ENCODE results near the gene MSANTD7.
A peak's percentile ranks its signal among the peaks of the same experiment; 100 is the strongest.

MSANTD7 gene

DNA sequence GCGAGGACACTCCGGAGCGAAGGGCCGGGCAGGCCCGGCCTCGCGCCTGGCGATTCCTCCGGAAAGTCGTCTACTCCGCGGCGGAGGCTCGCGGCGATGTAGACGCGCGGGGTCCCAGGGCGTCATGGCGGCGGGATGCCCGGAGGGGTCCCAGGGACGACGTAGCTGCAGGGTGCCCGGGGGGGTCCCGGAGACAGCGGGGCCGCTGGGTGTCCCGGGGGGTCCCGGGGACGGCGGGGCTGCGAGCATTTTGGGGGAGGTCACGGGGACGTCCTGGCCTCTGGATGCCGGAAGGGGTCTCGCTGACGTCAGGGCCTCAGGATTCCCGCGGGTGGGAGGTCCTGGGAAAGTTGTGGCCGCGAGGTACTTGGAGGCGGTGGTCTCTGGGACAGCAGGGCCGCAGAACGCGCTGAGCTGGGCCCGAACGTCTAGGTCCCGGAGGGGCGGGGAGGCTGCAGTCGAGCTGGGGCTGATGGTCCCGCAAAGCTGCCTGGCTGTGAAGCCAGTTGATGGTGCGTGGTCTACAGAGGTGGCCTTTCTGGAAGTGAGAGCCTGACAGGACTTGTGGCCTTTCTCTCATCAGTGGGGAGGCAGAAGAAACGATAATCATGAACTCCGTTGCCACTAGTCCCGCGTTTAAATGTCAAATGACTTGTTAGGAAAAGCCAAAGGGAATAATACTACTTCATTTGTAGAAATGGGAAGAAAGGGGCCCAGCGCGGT, 637 bp downstream of the MSANTD7 start:
- peaks cover 15% of the 10 kb centered on the region for H4K20me1 ChIP-seq (ENCODE audit: control insufficient read depth, insufficient read depth, low read depth, low read length)
- peaks cover 63% of the 10 kb centered on the region for H3K79me2 ChIP-seq (ENCODE audit: control insufficient read depth, low read length)
- H3K4me2 ChIP-seq (ENCODE audit: low read length): peak overlapping the region; percentile 82
- H3K4me1 ChIP-seq (ENCODE audit: control insufficient read depth, low read length): peaks cover 20% of the 10 kb centered on the region
- H3K36me3 ChIP-seq (ENCODE audit: control insufficient read depth, low read length): peaks cover 50% of the 10 kb centered on the region
- no peaks in the 10 kb centered on the region for H3K9me3 ChIP-seq (ENCODE audit: control insufficient read depth, insufficient read depth, low read length)
- TF ChIP-seq EZH2phosphoT487 (IDR thresholded peaks at IDR 0.05; ENCODE audit: borderline replicate concordance, low read length): no peak
- TF ChIP-seq, protein P1, sequence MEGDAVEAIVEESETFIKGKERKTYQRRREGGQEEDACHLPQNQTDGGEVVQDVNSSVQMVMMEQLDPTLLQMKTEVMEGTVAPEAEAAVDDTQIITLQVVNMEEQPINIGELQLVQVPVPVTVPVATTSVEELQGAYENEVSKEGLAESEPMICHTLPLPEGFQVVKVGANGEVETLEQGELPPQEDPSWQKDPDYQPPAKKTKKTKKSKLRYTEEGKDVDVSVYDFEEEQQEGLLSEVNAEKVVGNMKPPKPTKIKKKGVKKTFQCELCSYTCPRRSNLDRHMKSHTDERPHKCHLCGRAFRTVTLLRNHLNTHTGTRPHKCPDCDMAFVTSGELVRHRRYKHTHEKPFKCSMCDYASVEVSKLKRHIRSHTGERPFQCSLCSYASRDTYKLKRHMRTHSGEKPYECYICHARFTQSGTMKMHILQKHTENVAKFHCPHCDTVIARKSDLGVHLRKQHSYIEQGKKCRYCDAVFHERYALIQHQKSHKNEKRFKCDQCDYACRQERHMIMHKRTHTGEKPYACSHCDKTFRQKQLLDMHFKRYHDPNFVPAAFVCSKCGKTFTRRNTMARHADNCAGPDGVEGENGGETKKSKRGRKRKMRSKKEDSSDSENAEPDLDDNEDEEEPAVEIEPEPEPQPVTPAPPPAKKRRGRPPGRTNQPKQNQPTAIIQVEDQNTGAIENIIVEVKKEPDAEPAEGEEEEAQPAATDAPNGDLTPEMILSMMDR (IDR thresholded peaks at IDR 0.05; ENCODE audit: low read depth, low read length, poor library complexity, severe bottlenecking): no peak
- H3K27me3 ChIP-seq (ENCODE audit: control insufficient read depth, low read length): no peaks in the 10 kb centered on the region
- peak overlapping the region; percentile 66 for H3K27ac ChIP-seq (ENCODE audit: low read depth, low read length)
- peak overlapping the region; percentile 97 for H3K4me3 ChIP-seq (ENCODE audit: low read length)
- peaks cover 2% of the 10 kb centered on the region; the same call in 1 of the 2 replicates for H3F3A ChIP-seq (ENCODE audit: control insufficient read depth, insufficient read depth)
- H3K9me2 ChIP-seq (replicated peaks; ENCODE audit: control insufficient read depth, low read length): no peaks in the 10 kb centered on the region

DNA sequence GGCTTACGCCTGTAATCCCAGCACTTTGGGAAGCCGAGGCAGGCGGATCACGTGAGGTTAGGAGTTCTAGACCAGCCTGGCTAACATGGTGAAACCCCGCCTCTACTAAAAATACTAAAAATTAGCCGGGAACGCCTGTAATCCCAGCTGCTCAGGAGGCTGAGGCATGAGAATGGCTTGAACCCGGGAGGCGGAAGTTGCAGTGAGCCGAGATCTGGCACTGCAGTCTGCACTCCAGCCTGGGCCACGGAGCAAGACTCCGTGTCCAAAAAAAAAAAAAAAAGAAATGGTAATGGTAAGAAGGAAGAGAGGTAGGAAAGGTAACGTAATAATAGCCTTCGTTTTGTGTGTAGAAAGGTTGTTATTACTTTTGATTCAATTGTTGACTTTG, 1.2 kb downstream of the MSANTD7 start:
- Histone ChIP-seq H3K27ac (ENCODE audit: low read depth, low read length) (no peak overlapping the region), H3K79me2 (ENCODE audit: control insufficient read depth, low read length) (peaks cover 68% of the 10 kb centered on the region), H3K4me1 (ENCODE audit: control insufficient read depth, low read length) (peaks cover 20% of the 10 kb centered on the region), H4K20me1 (ENCODE audit: control insufficient read depth, insufficient read depth, low read depth, low read length) (peaks cover 15% of the 10 kb centered on the region), H3K9me2 (replicated peaks; ENCODE audit: control insufficient read depth, low read length) (no peaks in the 10 kb centered on the region), H3K27me3 (ENCODE audit: control insufficient read depth, low read length) (no peaks in the 10 kb centered on the region), H3K36me3 (ENCODE audit: control insufficient read depth, low read length) (peaks cover 56% of the 10 kb centered on the region), H3F3A (ENCODE audit: control insufficient read depth, insufficient read depth) (peaks cover 2% of the 10 kb centered on the region; the same call in 1 of the 2 replicates), H3K9me3 (ENCODE audit: control insufficient read depth, insufficient read depth, low read length) (no peaks in the 10 kb centered on the region), H3K4me3 (ENCODE audit: low read length) (peak overlapping the region; percentile 97), H3K4me2 (ENCODE audit: low read length) (peak overlapping the region; percentile 82)
- TF ChIP-seq, protein P1 (IDR thresholded peaks at IDR 0.05; ENCODE audit: low read depth, low read length, poor library complexity, severe bottlenecking): no peak
- no peak for TF ChIP-seq EZH2phosphoT487 (IDR thresholded peaks at IDR 0.05; ENCODE audit: borderline replicate concordance, low read length)

DNA sequence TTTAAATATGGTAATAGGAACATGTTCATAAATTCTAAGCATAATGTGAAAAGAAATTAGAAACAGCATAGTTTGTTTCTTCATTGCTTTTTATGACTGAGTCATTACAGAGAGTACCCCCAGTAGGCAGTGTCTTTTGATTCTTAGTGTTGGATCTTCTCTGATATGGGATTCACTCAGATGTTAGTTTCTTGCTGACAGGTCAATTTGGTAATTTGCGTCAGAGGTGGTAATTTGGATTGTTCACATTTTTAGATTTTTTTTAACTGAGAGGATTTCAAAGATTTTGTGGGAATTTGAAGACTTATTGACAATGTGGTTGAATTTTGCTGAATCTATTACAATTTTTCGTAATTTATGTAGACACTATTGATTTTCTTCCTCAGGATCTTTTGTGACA, 2.1 kb downstream of the MSANTD7 start:
- Histone ChIP-seq H3K4me2 (ENCODE audit: low read length) (peak overlapping the region; percentile 14; the same call in 1 of the 2 replicates), H3K27me3 (ENCODE audit: control insufficient read depth, low read length) (no peaks in the 10 kb centered on the region), H3K79me2 (ENCODE audit: control insufficient read depth, low read length) (peaks cover 76% of the 10 kb centered on the region), H3K9me2 (replicated peaks; ENCODE audit: control insufficient read depth, low read length) (no peaks in the 10 kb centered on the region), H3K9me3 (ENCODE audit: control insufficient read depth, insufficient read depth, low read length) (no peaks in the 10 kb centered on the region), H3K4me1 (ENCODE audit: control insufficient read depth, low read length) (peaks cover 20% of the 10 kb centered on the region), H3K36me3 (ENCODE audit: control insufficient read depth, low read length) (peaks cover 64% of the 10 kb centered on the region), H3F3A (ENCODE audit: control insufficient read depth, insufficient read depth) (peaks cover 5% of the 10 kb centered on the region; the same call in 1 of the 2 replicates), H3K4me3 (ENCODE audit: low read length) (peak overlapping the region; percentile 2; the same call in 1 of the 2 replicates), H3K27ac (ENCODE audit: low read depth, low read length) (no peak overlapping the region), H4K20me1 (ENCODE audit: control insufficient read depth, insufficient read depth, low read depth, low read length) (peaks cover 15% of the 10 kb centered on the region)
- TF ChIP-seq EZH2phosphoT487 (IDR thresholded peaks at IDR 0.05; ENCODE audit: borderline replicate concordance, low read length): no peak
- TF ChIP-seq, protein P1 (IDR thresholded peaks at IDR 0.05; ENCODE audit: low read depth, low read length, poor library complexity, severe bottlenecking): no peak
